Measurements from ENCODE around the gene SIAH2.

- no peak for TF ChIP-seq CTCF (IDR thresholded peaks at IDR 0.05)
- TF ChIP-seq POLR2AphosphoS5 (IDR thresholded peaks at IDR 0.05; ENCODE audit: low read depth, low read length), result no peak
Measured at GRCh38 chr3:150743508-150743907, 19.5 kb downstream of the SIAH2 start.
